ENCODE results near the gene GGCX. TPM values are rescaled to one million over a fixed set of nuclear protein-coding genes. Genes with fewer than 3 reads are reported as not detected.

GGCX gene
- total and polyA plus RNA-seq, 4 donors: 30.8 to 53.3 (median 37.8) TPM

- Histone ChIP-seq H3K27ac (ENCODE audit: low read depth, low read length) (peak overlapping the region; percentile 33), H3K4me3 (ENCODE audit: low read depth, low read length) (peak overlapping the region; percentile 89), H3K36me3 (ENCODE audit: control insufficient read depth, insufficient read depth, low read length) (peaks cover 37% of the 10 kb centered on the region), H3K9me3 (ENCODE audit: control insufficient read depth, insufficient read depth, low read length) (no peaks in the 10 kb centered on the region), H3K27me3 (ENCODE audit: control insufficient read depth, insufficient read depth, low read length) (no peaks in the 10 kb centered on the region), H3K4me1 (ENCODE audit: control insufficient read depth, insufficient read depth, low read length) (peaks cover 47% of the 10 kb centered on the region)
- 3% methylated on average over 33 of the region's 36 CpGs for WGBS (ENCODE audit: insufficient coverage)
- DNase-seq (ENCODE audit: low read depth in 4 of 6, low spot score in 6 of 6): peak in 1 of 6 donors; percentile 67
These were observed 40.6 kb upstream of the GGCX start for GRCh38 chr2:85601771-85602475.

GRCh38 chr2:85600951-85601770, 39.9 kb upstream of the GGCX start:
- Histone ChIP-seq H3K27ac (ENCODE audit: low read depth, low read length) (no peak overlapping the region), H3K4me1 (ENCODE audit: control insufficient read depth, insufficient read depth, low read length) (peaks cover 47% of the 10 kb centered on the region), H3K36me3 (ENCODE audit: control insufficient read depth, insufficient read depth, low read length) (peaks cover 39% of the 10 kb centered on the region), H3K27me3 (ENCODE audit: control insufficient read depth, insufficient read depth, low read length) (no peaks in the 10 kb centered on the region), H3K4me3 (ENCODE audit: low read depth, low read length) (no peak overlapping the region), H3K9me3 (ENCODE audit: control insufficient read depth, insufficient read depth, low read length) (no peaks in the 10 kb centered on the region)
- WGBS (ENCODE audit: insufficient coverage): 85% methylated on average over 6 of the region's 6 CpGs
- no peak for DNase-seq (ENCODE audit: low read depth in 4 of 6, low spot score in 6 of 6)

GRCh38 chr2:85600235-85600575, 38.9 kb upstream of the GGCX start:
- peaks cover 46% of the 10 kb centered on the region for H3K4me1 ChIP-seq (ENCODE audit: control insufficient read depth, insufficient read depth, low read length)
- H3K9me3 ChIP-seq (ENCODE audit: control insufficient read depth, insufficient read depth, low read length): no peaks in the 10 kb centered on the region
- WGBS (ENCODE audit: insufficient coverage): 74% methylated on average over 2 of the region's 3 CpGs
- no peak overlapping the region for H3K4me3 ChIP-seq (ENCODE audit: low read depth, low read length)
- no peak for DNase-seq (ENCODE audit: low read depth in 4 of 6, low spot score in 6 of 6)
- H3K36me3 ChIP-seq (ENCODE audit: control insufficient read depth, insufficient read depth, low read length): peaks cover 39% of the 10 kb centered on the region
- no peak overlapping the region for H3K27ac ChIP-seq (ENCODE audit: low read depth, low read length)
- H3K27me3 ChIP-seq (ENCODE audit: control insufficient read depth, insufficient read depth, low read length): no peaks in the 10 kb centered on the region

- no peaks in the 10 kb centered on the region for H3K9me3 ChIP-seq (ENCODE audit: control insufficient read depth, insufficient read depth, low read length)
- 81% methylated on average over 16 of the region's 17 CpGs for WGBS (ENCODE audit: insufficient coverage)
- H3K27me3 ChIP-seq (ENCODE audit: control insufficient read depth, insufficient read depth, low read length): no peaks in the 10 kb centered on the region
- H3K27ac ChIP-seq (ENCODE audit: low read depth, low read length): no peak overlapping the region
- peaks cover 46% of the 10 kb centered on the region for H3K4me1 ChIP-seq (ENCODE audit: control insufficient read depth, insufficient read depth, low read length)
- no peak overlapping the region for H3K4me3 ChIP-seq (ENCODE audit: low read depth, low read length)
- peaks cover 39% of the 10 kb centered on the region for H3K36me3 ChIP-seq (ENCODE audit: control insufficient read depth, insufficient read depth, low read length)
- DNase-seq (ENCODE audit: low read depth in 4 of 6, low spot score in 6 of 6): no peak
These were observed 38.4 kb upstream of the GGCX start for GRCh38 chr2:85599468-85600234.

- 95% methylated on average over 4 of the region's 14 CpGs for WGBS (ENCODE audit: insufficient coverage)
- Histone ChIP-seq H3K27ac (ENCODE audit: low read depth, low read length) (no peak overlapping the region), H3K36me3 (ENCODE audit: control insufficient read depth, insufficient read depth, low read length) (peaks cover 39% of the 10 kb centered on the region), H3K9me3 (ENCODE audit: control insufficient read depth, insufficient read depth, low read length) (no peaks in the 10 kb centered on the region), H3K4me3 (ENCODE audit: low read depth, low read length) (no peak overlapping the region), H3K4me1 (ENCODE audit: control insufficient read depth, insufficient read depth, low read length) (peaks cover 45% of the 10 kb centered on the region), H3K27me3 (ENCODE audit: control insufficient read depth, insufficient read depth, low read length) (no peaks in the 10 kb centered on the region)
- DNase-seq (ENCODE audit: low read depth in 4 of 6, low spot score in 6 of 6): no peak
These were observed 37.5 kb upstream of the GGCX start for GRCh38 chr2:85598594-85599340.

GRCh38 chr2:85597241-85597640, 35.9 kb upstream of the GGCX start:
- no peak overlapping the region for H3K4me3 ChIP-seq (ENCODE audit: low read depth, low read length)
- WGBS (ENCODE audit: insufficient coverage): 83% methylated on average over 5 of the region's 5 CpGs
- H3K4me1 ChIP-seq (ENCODE audit: control insufficient read depth, insufficient read depth, low read length): peaks cover 34% of the 10 kb centered on the region
- no peak for DNase-seq (ENCODE audit: low read depth in 4 of 6, low spot score in 6 of 6)
- H3K9me3 ChIP-seq (ENCODE audit: control insufficient read depth, insufficient read depth, low read length): no peaks in the 10 kb centered on the region
- H3K27me3 ChIP-seq (ENCODE audit: control insufficient read depth, insufficient read depth, low read length): no peaks in the 10 kb centered on the region
- H3K27ac ChIP-seq (ENCODE audit: low read depth, low read length): no peak overlapping the region
- peaks cover 39% of the 10 kb centered on the region for H3K36me3 ChIP-seq (ENCODE audit: control insufficient read depth, insufficient read depth, low read length)

GRCh38 chr2:85596486-85597143, 35.3 kb upstream of the GGCX start:
- peaks cover 39% of the 10 kb centered on the region for H3K36me3 ChIP-seq (ENCODE audit: control insufficient read depth, insufficient read depth, low read length)
- H3K4me1 ChIP-seq (ENCODE audit: control insufficient read depth, insufficient read depth, low read length): peaks cover 31% of the 10 kb centered on the region
- no peaks in the 10 kb centered on the region for H3K9me3 ChIP-seq (ENCODE audit: control insufficient read depth, insufficient read depth, low read length)
- H3K4me3 ChIP-seq (ENCODE audit: low read depth, low read length): peak overlapping the region; percentile 88
- no peak overlapping the region for H3K27ac ChIP-seq (ENCODE audit: low read depth, low read length)
- no CpG with 5 or more reads among the region's 3 CpGs for WGBS (ENCODE audit: insufficient coverage)
- no peak for DNase-seq (ENCODE audit: low read depth in 4 of 6, low spot score in 6 of 6)
- H3K27me3 ChIP-seq (ENCODE audit: control insufficient read depth, insufficient read depth, low read length): no peaks in the 10 kb centered on the region

GRCh38 chr2:85596026-85596333, 34.7 kb upstream of the GGCX start:
- no peak for DNase-seq (ENCODE audit: low read depth in 4 of 6, low spot score in 6 of 6)
- Histone ChIP-seq H3K27ac (ENCODE audit: low read depth, low read length) (peak overlapping the region; percentile 84), H3K36me3 (ENCODE audit: control insufficient read depth, insufficient read depth, low read length) (peaks cover 37% of the 10 kb centered on the region), H3K4me3 (ENCODE audit: low read depth, low read length) (peak overlapping the region; percentile 88), H3K27me3 (ENCODE audit: control insufficient read depth, insufficient read depth, low read length) (no peaks in the 10 kb centered on the region), H3K4me1 (ENCODE audit: control insufficient read depth, insufficient read depth, low read length) (peaks cover 30% of the 10 kb centered on the region), H3K9me3 (ENCODE audit: control insufficient read depth, insufficient read depth, low read length) (no peaks in the 10 kb centered on the region)
- 0% methylated on average over 9 of the region's 10 CpGs for WGBS (ENCODE audit: insufficient coverage)
